C4-2B (cell line): ENCODE data around the gene ZDHHC24.

Source experiments
- CTCF ChIP-seq: fragments of 450-650 bp; conservative IDR thresholded peaks from 2 replicates; pipeline ENCODE4 v1.5.1; 2017; ENCODE audit warnings: mild to moderate bottlenecking
- ZFX ChIP-seq: fragments of 450-650 bp; IDR thresholded peaks from 2 replicates; pipeline ENCODE4 v1.6.1; 2017

GRCh38 chr11:66567787-66568123 lies 21.9 kb upstream of the ZDHHC24 start:
- TF ChIP-seq CTCF (no peak), ZFX (no peak)
